Tibial nerve (tissue), 3 donors: Measurements from ENCODE around the gene FGD2.

Experiments used
- POLR2A ChIP-seq, 2 donors: fragments of 450-650 bp; IDR thresholded peaks; one replicate each; pipeline ENCODE4 v1.6.1; 2017; ENCODE audit warnings: antibody characterized with exemption in 2 of 2, mild to moderate bottlenecking in 2 of 2, moderate library complexity in 2 of 2
- TF ChIP-seq, protein P1 (sequence below), 5 experiments: fragments of 200-600 bp in 3 of 5; fragments of 450-650 bp in 2 of 5; sonication (generic) in 3 of 5; IDR thresholded peaks; one replicate each; pipeline ENCODE4 v1.5.1; 2016 to 2019; ENCODE audit warnings: antibody characterized with exemption in 5 of 5, mild to moderate bottlenecking in 3 of 5, moderate library complexity in 2 of 5

DNA sequence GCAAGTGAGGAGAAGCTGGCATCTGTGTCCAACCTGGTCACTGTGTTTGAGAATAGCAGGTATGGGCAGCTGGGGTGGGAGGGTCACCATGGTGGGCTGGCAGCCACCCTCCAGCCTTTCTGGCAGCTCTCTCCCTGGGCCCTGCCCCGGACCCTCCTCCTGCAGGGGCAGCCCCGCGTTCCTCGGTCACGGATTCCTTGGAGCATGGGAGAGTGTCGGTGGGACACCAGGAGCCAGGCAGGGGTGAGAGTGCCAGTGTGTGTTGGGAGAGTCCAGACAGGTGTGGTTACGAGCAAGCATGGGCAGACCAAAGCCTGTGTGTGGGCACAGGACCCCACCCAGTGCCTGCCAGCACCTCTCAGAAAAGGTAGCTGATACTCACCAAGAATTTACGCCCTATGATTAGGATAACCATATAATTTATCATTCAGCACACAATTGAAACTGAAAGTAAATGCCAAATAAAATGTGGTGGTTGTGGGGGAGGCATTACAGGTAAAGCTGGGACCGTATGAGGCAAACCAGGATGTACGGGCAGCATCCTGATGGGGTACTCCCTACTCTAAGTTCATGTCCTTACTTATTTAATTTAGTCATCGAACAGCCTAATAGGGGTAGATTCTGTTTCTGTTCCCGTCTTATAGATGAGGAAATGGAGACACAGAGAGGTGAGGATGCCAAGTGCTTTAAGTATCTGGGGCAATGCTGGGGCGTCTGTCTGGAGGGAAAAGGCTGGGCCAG is 542 bp downstream of the FGD2 start:
- no peak for TF ChIP-seq POLR2A (IDR thresholded peaks at IDR 0.05)
- TF ChIP-seq, protein P1, sequence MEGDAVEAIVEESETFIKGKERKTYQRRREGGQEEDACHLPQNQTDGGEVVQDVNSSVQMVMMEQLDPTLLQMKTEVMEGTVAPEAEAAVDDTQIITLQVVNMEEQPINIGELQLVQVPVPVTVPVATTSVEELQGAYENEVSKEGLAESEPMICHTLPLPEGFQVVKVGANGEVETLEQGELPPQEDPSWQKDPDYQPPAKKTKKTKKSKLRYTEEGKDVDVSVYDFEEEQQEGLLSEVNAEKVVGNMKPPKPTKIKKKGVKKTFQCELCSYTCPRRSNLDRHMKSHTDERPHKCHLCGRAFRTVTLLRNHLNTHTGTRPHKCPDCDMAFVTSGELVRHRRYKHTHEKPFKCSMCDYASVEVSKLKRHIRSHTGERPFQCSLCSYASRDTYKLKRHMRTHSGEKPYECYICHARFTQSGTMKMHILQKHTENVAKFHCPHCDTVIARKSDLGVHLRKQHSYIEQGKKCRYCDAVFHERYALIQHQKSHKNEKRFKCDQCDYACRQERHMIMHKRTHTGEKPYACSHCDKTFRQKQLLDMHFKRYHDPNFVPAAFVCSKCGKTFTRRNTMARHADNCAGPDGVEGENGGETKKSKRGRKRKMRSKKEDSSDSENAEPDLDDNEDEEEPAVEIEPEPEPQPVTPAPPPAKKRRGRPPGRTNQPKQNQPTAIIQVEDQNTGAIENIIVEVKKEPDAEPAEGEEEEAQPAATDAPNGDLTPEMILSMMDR (IDR thresholded peaks at IDR 0.05): no peak
